Gastrocnemius medialis (tissue), 4 donors: ENCODE data around the gene HEXD.
"Not testable (repeated sequence)": the region's sequence is repeated elsewhere in the genome, so short reads cannot be mapped to it uniquely, and the experiment has no call there.

Experiments used
- CTCF ChIP-seq, 5 experiments: fragments of 450-650 bp in 3 of 5; fragments of 200-600 bp in 2 of 5; sonication (generic) in 2 of 5; IDR thresholded peaks in 4 of 5; conservative IDR thresholded peaks in 1 of 5; 1 replicate in 4 of 5; 2 replicates in 1 of 5; pipeline ENCODE4 v1.5.1; 2016 to 2019; ENCODE audit warnings: antibody characterized with exemption in 5 of 5, mild to moderate bottlenecking in 3 of 5, moderate library complexity in 3 of 5
- POLR2A ChIP-seq, 2 donors: fragments of 450-650 bp; IDR thresholded peaks; one replicate each; pipeline ENCODE4 v1.6.1; 2017; ENCODE audit warnings: antibody characterized with exemption in 2 of 2, mild to moderate bottlenecking in 2 of 2, moderate library complexity in 2 of 2

GRCh38 chr17:82377294-82377693 is 40.9 kb upstream of the HEXD start:
- not testable (repeated sequence) for TF ChIP-seq POLR2A (IDR thresholded peaks at IDR 0.05); CTCF (IDR thresholded peaks at IDR 0.05 in 4 of 5, conservative IDR thresholded peaks at IDR 0.05 in 1 of 5)
